K562 (cell line): ENCODE measurements around the gene KSR2. TPM values are rescaled to one million over a fixed set of nuclear protein-coding genes. Genes with fewer than 3 reads are reported as not detected.

Source experiments
- ATAC-seq: fragments of 200-7000 bp; cut with Tn5 transposase; 3 replicates; pipeline ENCODE4 v1.9.1; 2020; ENCODE audit warnings: moderate library complexity
- BruUV-seq: library from RNA; stranded (reverse); fragments of 400-500 nt; replicated peaks from 2 replicates; lab custom pipeline; 2021; lab: Mats Ljungman, UMichigan
- CTCF ChIA-PET: fragments of 300-600 bp; formaldehyde crosslinking; extraction: SDS; loops from one replicate; lab custom pipeline; 2021; ENCODE audit warnings: low intra/inter-chr PET ratio; lab: Yijun Ruan, JAX
- POLR2A ChIA-PET: fragments of 300-600, 350-650 bp; sonication (Branson Sonifier 250); formaldehyde crosslinking; extraction: SDS; loops from one replicate; lab custom pipeline; 2021; ENCODE audit warnings: antibody characterized with exemption, inconsistent platforms; lab: Yijun Ruan, JAX
- DNase-seq, 4 experiments: peaks; one replicate each; pipeline versions ENCODE4 v3.0.0 to v3.0.0-alpha.2; 2011 to 2018; ENCODE audit warnings: low spot score in 3 of 4, mixed read lengths in 3 of 4; ENCODE audit errors: extremely low read depth in 1 of 4
- FAIRE-seq: peaks from 2 replicates; lab custom pipeline; 2011; peaks lifted over from hg19 to GRCh38; lab: Jason Lieb, UNC
- H2AFZ ChIP-seq: 2 replicates; pipeline ENCODE4 v1.6.0; 2011; ENCODE audit warnings: low read depth, low read length, control low read depth, inconsistent platforms
- H3K27ac ChIP-seq: fragments of 200-600 bp; 3 replicates; pipeline ENCODE4 v1.8.0; 2011; ENCODE audit warnings: low read depth, mild to moderate bottlenecking, control low read depth, inconsistent platforms, low read length, moderate library complexity, mixed read lengths; ENCODE audit errors: extremely low read depth
- H3K27me3 ChIP-seq, 2 experiments: fragments of 300-600 bp in 1 of 2; 2 replicates in 1 of 2; 3 replicates in 1 of 2; pipeline versions ENCODE4 v1.6.0 to v1.8.0; 2011; ENCODE audit warnings: inconsistent platforms in 2 of 2, low read length in 2 of 2, mild to moderate bottlenecking in 1 of 2, mixed read lengths in 1 of 2, moderate library complexity in 1 of 2; ENCODE audit not compliant: control insufficient read depth in 2 of 2, insufficient read depth in 2 of 2
- H3K36me3 ChIP-seq: fragments of 300-600 bp; 3 replicates; pipeline ENCODE4 v1.8.0; 2011; ENCODE audit warnings: mild to moderate bottlenecking, low read length, inconsistent platforms; ENCODE audit not compliant: control insufficient read depth, insufficient read depth
- H3K4me1 ChIP-seq, 2 experiments: fragments of 200-600 bp in 1 of 2; replicated peaks in 1 of 2; 2 replicates in 1 of 2; 3 replicates in 1 of 2; pipeline versions ENCODE4 v1.5.1 to v1.8.0; 2011; ENCODE audit warnings: inconsistent platforms in 2 of 2, low read length in 2 of 2, mild to moderate bottlenecking in 1 of 2, mixed read lengths in 1 of 2, moderate library complexity in 1 of 2; ENCODE audit not compliant: control insufficient read depth in 2 of 2, insufficient read depth in 2 of 2
- H3K4me2 ChIP-seq: 2 replicates; pipeline ENCODE4 v1.6.1; 2011; ENCODE audit warnings: low read length, control low read depth, inconsistent platforms, mixed read lengths; ENCODE audit not compliant: insufficient read depth
- H3K4me3 ChIP-seq: fragments of 200-600 bp; sonication (generic), shearing (Covaris generic); 2 replicates; pipeline ENCODE4 v1.5.1; 2016; ENCODE audit warnings: control low read depth, inconsistent platforms
- H3K79me2 ChIP-seq: fragments of 200-600 bp; 3 replicates; pipeline ENCODE4 v1.8.0; 2011; ENCODE audit warnings: low read length, inconsistent platforms; ENCODE audit not compliant: control insufficient read depth, insufficient read depth
- H3K9ac ChIP-seq, 2 experiments: 2 replicates each; pipeline versions ENCODE4 v1.6.0 to v1.6.1; 2011; ENCODE audit warnings: low read depth in 2 of 2, low read length in 2 of 2, control low read depth in 1 of 2, inconsistent platforms in 1 of 2, mild to moderate bottlenecking in 1 of 2, mixed read lengths in 1 of 2; ENCODE audit not compliant: insufficient read depth in 1 of 2
- H3K9me1 ChIP-seq: one replicate; pipeline ENCODE4 v1.6.0; 2011; ENCODE audit warnings: inconsistent platforms, mild to moderate bottlenecking, low read length, moderate library complexity; ENCODE audit not compliant: control insufficient read depth, insufficient read depth
- H3K9me3 ChIP-seq: replicated peaks from 2 replicates; pipeline ENCODE4 v1.5.1; 2011; ENCODE audit warnings: low read depth, low read length, inconsistent platforms; ENCODE audit not compliant: control insufficient read depth, insufficient read depth
- H4K20me1 ChIP-seq: replicated peaks from 2 replicates; pipeline ENCODE4 v1.6.1; 2011; ENCODE audit warnings: low read length, inconsistent platforms, mixed read lengths; ENCODE audit not compliant: control insufficient read depth, insufficient read depth
- HOMEZ ChIP-seq: fragments of 250-450 bp; sonication (Bioruptor Pico); IDR thresholded peaks from 2 replicates; pipeline ENCODE4 v1.4.0; 2020; ENCODE audit warnings: mild to moderate bottlenecking, moderate library complexity
- USF2 ChIP-seq: sonication (generic); formaldehyde crosslinking; IDR thresholded peaks from 2 replicates; pipeline ENCODE4 v1.5.0; 2020; ENCODE audit warnings: missing genetic modification reagents
- ZBTB40 ChIP-seq, 2 experiments: fragments of 450-650 bp in 1 of 2; sonication (generic) in 1 of 2; formaldehyde crosslinking in 1 of 2; IDR thresholded peaks; 2 replicates each; pipeline versions ENCODE4 v1.7.1 to v1.9.0; 2016 to 2022; ENCODE audit warnings: inconsistent platforms in 1 of 2, mild to moderate bottlenecking in 1 of 2, missing genetic modification reagents in 1 of 2
- ZMIZ1 ChIP-seq, 2 experiments: fragments of 150-350 bp in 1 of 2; IDR thresholded peaks; 2 replicates each; pipeline ENCODE4 v1.6.1; 2012 to 2016; ENCODE audit warnings: low read depth in 2 of 2, low read length in 2 of 2, mild to moderate bottlenecking in 1 of 2, moderate library complexity in 1 of 2
- WGBS: fragments of 100-300 bp; shearing (Covaris generic); methylation state at CpG from one replicate; pipeline ENCODE4 v1.1.6; 2016; ENCODE audit warnings: low coverage, mixed read lengths; ENCODE audit not compliant: insufficient coverage; ENCODE audit errors: missing lambda C conversion rate; 5-methylcytosine and 5-hydroxymethylcytosine counted together
- in situ Hi-C: fragments of 300-500 bp; cut with MboI; formaldehyde crosslinking; loops from 4 replicates; pipeline ENCODE4 v1.15.0; 2018; ENCODE audit warnings: inconsistent platforms, mixed read lengths
- intact Hi-C: fragments of 100-400 bp; cut with micrococcal nuclease; formaldehyde crosslinking; loops from 2 replicates; pipeline ENCODE4 v1.14.2; 2022
- polyA plus RNA-seq, 8 experiments: library from polyadenylated mRNA; depleted of rRNA in 4 of 8; stranded (reverse) in 5 of 8; unstranded in 3 of 8; fragments of >200 nt; fragmentation: Nextera tagmentation in 2 of 8; fragmentation: Illumina TruSeq in 1 of 8; extraction: Ambion mirVana in 2 of 8; extraction: Trizol in 1 of 8; gene quantifications; 2 replicates each; pipeline versions ENCODE4 v1.2.1 to v1.2.3, GENCODE V29; 2011 to 2014; ENCODE audit warnings: inconsistent platforms in 1 of 8, missing spikeins in 1 of 8
- total RNA-seq, 7 experiments: library from RNA; depleted of rRNA in 6 of 7; stranded (reverse); fragments of >200 nt in 6 of 7; fragmentation: Illumina TruSeq in 2 of 7; extraction: Trizol in 2 of 7; gene quantifications; 2 replicates each; pipeline versions ENCODE4 v1.2.1 to v1.2.3, GENCODE V29; 2011 to 2021; ENCODE audit warnings: low replicate concordance in 1 of 7

KSR2 gene
- total and polyA plus RNA-seq, 9 of the 15 experiments (the other 6 are each of a cell fraction or from before 2014, with no cell fraction given), result not detected

- no peaks in the 10 kb centered on the region for H3K36me3 ChIP-seq
- no peaks in the 10 kb centered on the region for H4K20me1 ChIP-seq
- BruUV-seq, result no TSS peak
- no peaks in the 10 kb centered on the region for H3K9me1 ChIP-seq
- no peak overlapping the region for H3K27ac ChIP-seq
- POLR2A ChIA-PET, result interaction anchor here (0.6 to 1.6 kb wide), 2 partner anchors 18 to 593 kb away, joined by 3 read pairs; no protein-coding TSS in a partner anchor
- no peak overlapping the region for H3K9ac ChIP-seq
- FAIRE-seq, result no peak
- no peaks in the 10 kb centered on the region; a peak in 1 of 5 replicates for H3K4me1 ChIP-seq
- in situ Hi-C loops (no loop called here), intact Hi-C loops (no loop called here)
- no peak overlapping the region for H3K4me3 ChIP-seq
- CTCF ChIA-PET, result no interaction called here
- 9% methylated on average over 2 of the region's 2 CpGs for whole genome bisulfite sequencing
- no peak for TF ChIP-seq HOMEZ
- TF ChIP-seq ZMIZ1 (IDR thresholded peaks at IDR 0.05; ENCODE audit: low read depth in 2 of 2, low read length in 2 of 2), result no peak
- 0 out of 2 replicates have a peak, but pooled peaks have one; percentile 17 for TF ChIP-seq ZBTB40 (IDR thresholded peaks at IDR 0.05)
- TF ChIP-seq ZBTB40 (CRISPR knock-in tag; IDR thresholded peaks at IDR 0.05), result no peak
- TF ChIP-seq USF2, result no peak
- H3K4me2 ChIP-seq, result no peak overlapping the region
- H3K9me3 ChIP-seq, result 0 out of 2 replicates have a peak, but pooled peaks cover 1% of the 10 kb centered on the region
- no peak for DNase-seq
- no peaks in the 10 kb centered on the region for H3K79me2 ChIP-seq
- 0 out of 5 replicates have a peak, but pooled peaks cover 0 to 2% of the 10 kb centered on the region in 2 experiments for H3K27me3 ChIP-seq
- no peak for ATAC-seq
- H2AFZ ChIP-seq, result no peak overlapping the region
Observed at GRCh38 chr12:117998719-117999118, 29.9 kb upstream of the KSR2 start.
